ENCODE data around the gene MLLT10. TPM values are rescaled to one million over a fixed set of nuclear protein-coding genes. Genes with fewer than 3 reads are reported as not detected.
A peak's percentile ranks its signal among the peaks of the same experiment; 100 is the strongest.

MLLT10 gene
- total RNA-seq, 1 donor from 2014 or later, result 46.8 TPM

DNA sequence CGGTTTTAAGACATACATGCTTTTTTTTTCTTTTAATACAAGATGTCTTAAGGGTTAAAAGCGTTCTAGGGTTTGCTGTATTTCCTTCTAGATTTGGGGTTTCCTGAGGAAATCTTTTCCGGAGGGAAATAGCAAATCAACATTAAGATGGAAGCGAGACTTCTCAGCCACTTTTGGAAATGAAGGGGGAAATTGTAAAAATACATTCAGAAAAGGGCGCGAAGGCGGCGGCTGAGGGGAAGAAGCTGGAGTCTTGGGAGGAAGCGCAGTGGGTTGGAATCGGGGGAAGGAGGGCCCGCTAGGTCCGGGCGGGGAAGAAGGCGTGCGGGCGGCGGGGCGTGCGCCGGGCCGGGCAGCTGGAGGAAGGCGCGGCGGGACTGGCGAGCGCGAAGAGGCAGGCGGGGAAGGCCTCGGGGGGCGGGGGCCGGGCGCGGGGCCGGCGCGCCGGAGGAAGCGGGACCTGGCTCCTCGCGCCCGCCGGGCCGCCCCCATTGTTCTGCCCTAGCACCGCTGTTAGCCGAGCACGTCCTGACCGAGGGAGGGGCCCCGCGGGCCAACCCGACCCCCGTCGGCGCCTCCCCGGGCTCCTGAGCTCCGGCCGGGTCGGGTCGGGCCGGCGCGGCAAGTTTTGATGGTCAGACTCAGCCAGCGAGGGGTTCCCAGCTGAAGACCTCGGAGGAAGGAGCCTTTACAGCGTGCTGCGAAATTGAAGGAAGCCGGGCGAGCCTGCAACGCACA is 7.0 kb upstream of the MLLT10 start:
- Mint-ChIP-seq H3K27ac (peak overlapping the region; percentile 96), H3K36me3 (no peaks in the 10 kb centered on the region), H3K27me3 (peaks cover 7% of the 10 kb centered on the region), H3K4me1 (ENCODE audit: unreplicated experiment) (peaks cover 34% of the 10 kb centered on the region), H3K9me3 (no peaks in the 10 kb centered on the region), H3K4me3 (peak overlapping the region; percentile 92)
- TF ChIP-seq CTCF (conservative IDR thresholded peaks at IDR 0.05), result no peak
- peak; percentile 79 for DNase-seq (ENCODE audit: extremely low spot score, unreplicated experiment)

DNA sequence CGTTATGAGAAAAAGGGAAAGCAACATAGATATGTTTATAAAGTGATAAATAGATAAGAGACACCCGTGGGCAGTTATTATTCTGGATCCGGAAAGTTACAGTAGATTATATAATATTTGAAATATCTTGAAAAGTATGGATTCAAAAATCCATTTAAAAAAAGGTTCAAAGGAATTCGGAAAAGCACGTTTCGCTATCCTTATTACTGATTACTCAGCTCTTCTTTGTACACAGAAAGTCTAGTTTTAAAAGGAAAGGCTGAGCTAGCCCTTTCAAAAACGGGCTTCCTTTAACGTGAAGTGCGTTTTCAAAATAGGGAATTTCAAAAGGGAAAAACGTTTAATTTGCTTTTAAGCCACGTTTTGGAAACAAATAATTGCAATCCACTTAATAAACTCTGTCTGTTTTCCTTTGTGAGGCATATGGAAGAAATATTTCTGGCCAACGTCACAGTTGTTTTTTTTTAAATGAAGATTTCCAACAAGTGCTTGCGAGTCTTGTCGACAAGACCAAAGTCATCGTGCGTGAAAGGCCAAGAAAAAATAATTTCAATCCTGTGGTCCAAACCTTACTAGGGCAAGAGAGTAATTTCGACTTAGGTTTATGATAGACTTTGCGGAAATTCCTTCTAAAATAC is 6.3 kb upstream of the MLLT10 start:
- no peaks in the 10 kb centered on the region for H3K9me3 Mint-ChIP-seq
- no peak for DNase-seq (ENCODE audit: extremely low spot score, unreplicated experiment)
- H3K27ac Mint-ChIP-seq, result peak overlapping the region; percentile 96
- TF ChIP-seq CTCF (conservative IDR thresholded peaks at IDR 0.05), result no peak
- no peaks in the 10 kb centered on the region for H3K36me3 Mint-ChIP-seq
- H3K4me1 Mint-ChIP-seq (ENCODE audit: unreplicated experiment), result peaks cover 35% of the 10 kb centered on the region
- peaks cover 7% of the 10 kb centered on the region for H3K27me3 Mint-ChIP-seq
- peak overlapping the region; percentile 92 for H3K4me3 Mint-ChIP-seq

DNA sequence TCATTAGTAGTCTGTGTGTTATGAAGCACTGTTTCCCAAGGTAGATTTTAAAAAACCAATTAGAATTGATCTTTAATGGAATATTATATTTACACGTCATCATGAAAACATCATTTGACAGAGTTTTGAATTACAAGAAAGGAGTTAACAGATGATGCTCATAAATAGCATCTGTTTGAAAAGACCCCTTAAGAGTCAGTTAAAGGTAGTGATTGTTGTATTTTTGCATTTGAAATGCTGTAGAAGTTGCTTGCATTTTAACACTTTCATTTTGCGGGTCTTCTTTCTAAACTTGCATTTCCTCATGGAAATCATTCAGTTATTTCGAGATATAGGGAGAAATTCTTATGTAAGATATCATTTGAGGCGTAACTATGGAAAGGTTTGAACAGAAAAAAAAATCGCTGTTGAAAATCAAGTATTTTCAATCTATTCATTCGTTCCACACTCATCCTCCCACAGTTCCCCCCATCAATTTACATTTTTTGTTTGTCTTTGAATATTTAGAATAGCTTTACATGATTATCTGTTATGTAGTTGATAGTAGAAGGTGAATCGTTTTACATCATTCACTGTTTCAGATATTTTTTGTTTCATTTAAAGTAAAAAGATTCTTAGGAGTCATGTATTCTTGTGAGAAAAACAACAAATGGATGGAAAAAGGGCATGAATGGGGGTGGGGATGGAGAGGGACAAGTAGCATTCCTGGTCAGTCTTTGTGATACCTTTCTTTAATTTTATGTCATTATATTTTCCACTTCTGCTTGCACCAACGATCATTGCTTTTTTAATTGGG is 5.6 kb upstream of the MLLT10 start:
- peak overlapping the region; percentile 92 for H3K4me3 Mint-ChIP-seq
- no peak for DNase-seq (ENCODE audit: extremely low spot score, unreplicated experiment)
- no peaks in the 10 kb centered on the region for H3K36me3 Mint-ChIP-seq
- H3K27me3 Mint-ChIP-seq, result peaks cover 7% of the 10 kb centered on the region
- H3K27ac Mint-ChIP-seq, result peak overlapping the region; percentile 96
- no peaks in the 10 kb centered on the region for H3K9me3 Mint-ChIP-seq
- H3K4me1 Mint-ChIP-seq (ENCODE audit: unreplicated experiment), result peaks cover 31% of the 10 kb centered on the region
- no peak for TF ChIP-seq CTCF (conservative IDR thresholded peaks at IDR 0.05)

DNA sequence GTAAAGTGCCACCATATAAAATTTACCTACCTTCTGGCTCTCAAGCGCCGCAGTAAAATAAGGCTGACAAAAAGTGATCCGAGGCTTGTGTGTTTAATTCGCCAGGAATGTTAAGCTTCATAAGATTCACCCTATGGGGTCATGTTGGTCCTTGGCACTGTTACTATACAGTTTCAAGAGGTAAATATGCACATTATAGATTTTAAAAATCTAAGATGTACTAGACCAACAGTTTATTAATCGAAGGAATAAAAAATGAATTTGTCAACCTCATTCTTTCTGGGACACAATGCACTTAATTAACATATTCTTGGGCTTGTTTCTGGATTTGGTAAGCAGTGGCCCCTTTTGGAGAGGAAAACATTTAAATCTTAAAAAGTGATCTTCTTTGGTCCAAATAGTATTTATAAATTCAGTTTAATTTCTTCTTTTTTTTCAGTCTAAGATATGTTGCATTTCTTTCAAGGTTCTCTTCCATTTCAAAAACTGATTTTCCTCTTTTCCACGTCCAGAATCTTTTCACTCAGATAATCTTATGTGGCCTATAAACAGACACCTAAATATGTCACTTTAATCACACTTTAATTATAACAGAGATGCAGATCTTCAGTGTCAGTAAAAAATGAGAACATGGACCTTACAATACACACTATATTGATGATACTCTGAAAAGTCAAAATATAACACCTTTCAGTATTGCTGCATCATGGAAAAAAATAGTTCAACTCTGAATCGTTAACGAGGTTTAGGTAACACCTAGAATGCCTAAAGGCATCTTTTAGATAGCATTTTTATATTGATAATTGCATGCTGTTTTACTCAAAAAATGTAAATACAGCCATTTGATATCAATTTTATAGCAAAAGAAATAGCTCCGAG is 4.8 kb upstream of the MLLT10 start:
- DNase-seq (ENCODE audit: extremely low spot score, unreplicated experiment), result no peak
- Mint-ChIP-seq H3K4me1 (ENCODE audit: unreplicated experiment) (peaks cover 25% of the 10 kb centered on the region), H3K27ac (peak overlapping the region; percentile 96), H3K36me3 (no peaks in the 10 kb centered on the region), H3K27me3 (peaks cover 7% of the 10 kb centered on the region), H3K9me3 (no peaks in the 10 kb centered on the region), H3K4me3 (peak overlapping the region; percentile 92)
- TF ChIP-seq CTCF (conservative IDR thresholded peaks at IDR 0.05), result no peak

DNA sequence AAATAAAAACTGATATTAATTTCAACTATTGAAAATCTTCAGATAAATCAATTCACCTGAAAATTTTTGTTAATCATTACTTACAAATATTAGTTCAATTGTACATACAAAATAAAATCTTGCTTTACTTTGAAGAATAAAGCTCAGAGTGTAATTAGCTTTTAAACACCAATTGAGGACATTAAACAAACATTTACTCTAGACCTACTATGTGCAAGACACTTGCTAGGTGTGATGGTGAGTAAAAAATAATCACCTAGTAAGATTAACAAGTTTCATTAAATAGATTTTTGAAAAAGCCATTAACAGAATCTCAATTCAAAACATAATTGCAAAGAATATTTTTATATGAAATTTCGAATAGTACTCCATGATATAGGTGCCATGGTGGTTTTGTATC is 3.9 kb upstream of the MLLT10 start:
- TF ChIP-seq CTCF (conservative IDR thresholded peaks at IDR 0.05), result no peak
- H3K9me3 Mint-ChIP-seq, result no peaks in the 10 kb centered on the region
- peaks cover 7% of the 10 kb centered on the region for H3K27me3 Mint-ChIP-seq
- H3K4me1 Mint-ChIP-seq (ENCODE audit: unreplicated experiment), result peaks cover 25% of the 10 kb centered on the region
- no peak overlapping the region for H3K4me3 Mint-ChIP-seq
- H3K36me3 Mint-ChIP-seq, result no peaks in the 10 kb centered on the region
- no peak overlapping the region for H3K27ac Mint-ChIP-seq
- DNase-seq (ENCODE audit: extremely low spot score, unreplicated experiment), result no peak
